Stimulated activated CD8-positive, alpha-beta memory T cell treated with anti-CD3 and anti-CD28 coated beads, Interleukin-12 subunit alpha, Interleukin-12 subunit beta, amount 100 ng/mL, for 24 hours (primary cell): ENCODE data around the gene TRMT61B.

Experiments used
- DNase-seq: peaks from one replicate; pipeline ENCODE4 v3.0.0-alpha.2; 2020; ENCODE audit errors: extremely low read depth

TRMT61B gene

GRCh38 chr2:28870146-28870891 is at the start of gene TRMT61B:
TRMT61B (minus strand) TSS chr2:28870309; CDS start chr2:28870277, 32 bp downstream.
- DNase-seq = peak; percentile 97

DNA sequence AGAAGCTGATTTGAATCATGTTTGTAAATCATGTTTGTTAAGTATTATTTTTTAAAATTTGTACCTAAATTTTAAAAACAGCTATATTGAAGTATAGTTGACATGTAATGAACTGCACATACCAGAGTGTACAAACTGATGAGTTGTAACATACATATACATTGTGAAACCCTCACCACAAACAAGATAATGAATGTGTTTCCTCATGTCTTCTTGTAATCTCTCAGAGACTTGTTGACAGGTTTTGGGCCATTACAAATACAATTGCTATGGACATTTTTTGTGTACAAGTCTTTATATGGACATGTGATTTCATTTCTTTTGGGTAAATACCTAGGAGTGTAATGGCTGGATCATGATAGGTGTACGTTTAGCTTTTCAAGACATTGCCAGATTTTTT is 45.8 kb upstream of the TRMT61B start:
- DNase-seq = no peak

GRCh38 chr2:28909655-28910353 is 39.7 kb upstream of the TRMT61B start:
- no peak for DNase-seq

- no peak for DNase-seq
Measured at GRCh38 chr2:28908172-28908571, 38.1 kb upstream of the TRMT61B start.

- DNase-seq = no peak
Measured at GRCh38 chr2:28906821-28907220, 36.7 kb upstream of the TRMT61B start.

- no peak for DNase-seq
Measured at GRCh38 chr2:28906376-28906775, 36.3 kb upstream of the TRMT61B start.

DNA sequence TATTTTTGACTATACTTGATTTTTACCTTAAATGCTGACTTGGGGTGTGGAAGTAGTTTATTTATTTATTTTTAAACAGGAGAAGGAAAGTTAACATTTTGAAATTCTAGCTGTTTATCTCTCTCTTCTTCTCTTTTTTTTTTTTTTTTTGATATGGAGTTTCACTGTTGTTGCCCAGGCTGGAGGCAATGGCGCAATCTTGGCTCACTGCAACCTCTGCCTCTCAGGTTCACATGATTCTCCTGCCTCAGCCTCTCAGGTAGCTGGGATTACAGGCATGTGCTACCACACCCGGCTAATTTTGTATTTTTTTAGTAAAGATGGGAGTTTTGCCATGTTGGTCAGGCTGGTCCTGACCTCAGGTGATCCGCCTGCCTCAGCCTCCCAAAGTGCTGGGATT is 35.4 kb upstream of the TRMT61B start:
- no peak for DNase-seq

DNA sequence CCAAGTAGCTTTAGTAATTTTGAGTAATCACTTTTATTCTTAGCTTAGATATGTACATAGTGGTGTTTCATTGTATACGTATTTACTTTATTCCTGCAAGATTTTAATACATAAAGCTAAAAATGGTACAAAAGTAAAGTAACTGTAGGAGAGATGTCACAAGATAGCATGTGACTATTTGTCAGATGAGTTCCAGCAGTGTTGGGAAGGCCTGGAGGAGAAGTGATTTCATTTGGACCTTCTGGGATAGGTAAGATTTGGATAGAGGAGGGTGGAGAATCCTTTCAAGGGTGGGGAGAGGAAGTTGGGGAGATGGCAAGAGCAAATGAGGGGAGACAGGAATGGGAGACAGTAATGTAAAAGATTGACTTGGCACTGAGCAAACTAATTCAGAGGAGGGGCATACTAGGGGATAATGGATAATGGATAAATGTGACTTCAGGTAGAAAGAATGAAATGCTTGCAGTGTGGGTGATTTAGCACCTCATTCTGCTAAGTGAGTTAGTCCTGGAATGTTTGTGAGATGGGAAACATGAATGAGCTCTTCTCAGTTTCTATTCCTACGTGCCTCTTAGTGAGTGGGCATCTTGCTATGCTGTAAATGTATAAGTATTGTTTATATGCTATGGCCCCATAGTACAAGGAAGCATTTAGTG is 34.8 kb upstream of the TRMT61B start:
- DNase-seq = no peak

GRCh38 chr2:28904295-28904694 is 34.2 kb upstream of the TRMT61B start:
- no peak for DNase-seq

DNA sequence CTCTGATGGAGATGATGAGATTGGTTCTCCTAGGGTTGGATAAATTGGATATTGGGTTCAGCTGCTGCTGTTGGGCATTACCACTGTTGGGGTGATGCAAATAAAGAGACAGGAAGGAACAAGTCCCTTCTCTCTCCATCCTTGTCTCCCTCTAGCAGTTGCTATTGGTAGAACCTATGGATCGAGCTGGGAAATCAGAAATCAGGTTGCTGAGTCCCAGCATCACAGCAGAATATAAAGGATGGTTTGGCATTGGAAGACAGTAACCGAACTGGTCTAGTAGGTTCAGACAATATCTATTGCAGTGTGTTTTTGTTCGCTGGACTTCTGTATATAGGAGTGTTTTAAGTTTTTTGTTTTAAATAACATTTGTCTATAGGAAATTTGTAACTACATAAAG is 32.5 kb upstream of the TRMT61B start:
- no peak for DNase-seq

- DNase-seq = no peak
Measured at GRCh38 chr2:28901841-28902240, 31.7 kb upstream of the TRMT61B start.

GRCh38 chr2:28901202-28901601 is 31.1 kb upstream of the TRMT61B start:
- DNase-seq = no peak

GRCh38 chr2:28898048-28898447 is 27.9 kb upstream of the TRMT61B start:
- DNase-seq = no peak

DNA sequence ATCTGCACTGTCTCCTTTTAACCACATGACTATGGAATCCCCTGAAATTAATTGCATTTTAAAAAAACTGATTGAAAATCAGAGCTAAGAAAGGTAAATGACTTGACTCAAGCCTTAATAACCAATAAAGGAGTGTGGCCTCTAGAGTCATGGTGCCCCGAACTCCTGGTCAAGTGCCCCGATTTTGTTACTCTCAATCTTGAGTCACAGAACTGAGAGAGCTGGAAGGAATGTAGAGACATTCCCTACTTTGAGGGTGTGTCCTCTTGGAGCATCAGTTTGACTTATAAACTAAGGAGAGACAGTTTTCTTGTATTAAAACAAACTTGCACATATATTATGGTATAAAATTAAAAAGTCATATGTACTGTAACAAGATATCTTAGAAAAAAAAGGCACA is 26.8 kb upstream of the TRMT61B start:
- no peak for DNase-seq

DNA sequence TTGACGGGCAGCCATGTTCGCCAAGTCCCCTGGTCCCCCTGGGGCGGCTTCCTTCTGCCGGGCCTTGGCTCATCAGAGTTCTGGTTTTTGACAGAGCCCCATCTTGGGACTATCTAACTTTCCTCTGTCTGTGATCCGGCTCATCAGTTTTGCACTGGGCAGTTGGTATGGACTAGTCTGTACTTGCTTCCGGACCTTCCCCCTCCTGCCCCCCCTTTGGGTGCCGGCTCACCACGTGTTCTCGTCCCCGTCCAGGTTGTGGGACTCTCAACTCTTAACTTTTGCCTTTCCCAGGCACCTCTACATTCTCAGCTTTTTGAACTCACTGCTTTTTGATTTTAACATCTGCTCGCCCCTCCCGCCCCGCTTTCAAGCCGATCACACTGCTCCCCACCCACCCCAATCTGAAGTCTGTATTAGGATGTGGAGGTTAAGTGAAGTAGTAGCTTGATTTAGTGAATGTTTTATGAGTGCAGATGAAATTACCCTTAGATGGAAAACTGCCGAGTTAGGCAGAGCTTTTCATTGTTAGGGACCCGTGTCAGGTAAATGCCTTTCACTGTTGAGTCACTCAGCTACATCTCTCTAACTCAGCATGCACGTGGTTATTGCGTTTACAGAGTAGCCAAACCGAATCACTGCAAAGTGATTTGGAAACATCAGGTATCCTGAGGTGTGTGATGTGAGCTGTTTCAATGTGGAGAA is 25.2 kb upstream of the TRMT61B start:
- DNase-seq = no peak

DNA sequence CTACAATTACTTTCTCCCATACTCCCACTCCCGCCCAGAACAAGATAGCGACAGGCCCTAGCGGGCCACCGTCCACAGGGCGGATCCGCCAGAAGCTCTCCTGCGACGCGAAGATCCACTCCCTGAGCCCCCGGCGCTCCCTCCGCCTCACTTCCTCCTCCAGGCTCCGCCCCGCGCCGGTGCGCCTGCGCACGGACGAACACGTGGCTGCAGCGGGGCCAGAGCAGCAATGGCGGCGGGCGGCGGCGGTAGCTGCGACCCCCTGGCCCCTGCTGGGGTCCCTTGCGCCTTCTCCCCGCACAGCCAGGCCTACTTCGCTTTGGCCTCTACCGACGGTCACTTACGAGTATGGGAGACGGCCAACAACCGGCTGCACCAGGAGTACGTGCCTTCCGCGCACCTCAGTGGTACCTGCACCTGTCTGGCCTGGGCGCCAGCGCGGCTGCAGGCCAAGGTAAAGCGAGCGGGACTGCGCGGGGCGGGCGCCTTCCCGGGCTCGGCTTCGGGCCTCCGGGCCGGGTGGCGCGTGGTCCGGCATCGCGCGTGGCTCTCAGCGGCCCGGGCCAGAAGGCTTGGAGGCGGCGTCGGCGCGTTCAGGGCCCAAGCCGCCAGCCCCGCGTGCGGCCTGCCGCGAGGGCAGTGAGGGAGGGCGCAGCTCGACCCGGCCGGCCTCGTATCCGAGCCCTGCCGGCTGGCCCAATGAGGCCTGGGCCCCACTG is 24.5 kb upstream of the TRMT61B start, which contains the start of gene WDR43:
Gene WDR43, plus strand, starts transcription at position 198 of the 719 bp plus-strand sequence. Its CDS starts 32 bp downstream, at position 230.
- peak; percentile 88 for DNase-seq

DNA sequence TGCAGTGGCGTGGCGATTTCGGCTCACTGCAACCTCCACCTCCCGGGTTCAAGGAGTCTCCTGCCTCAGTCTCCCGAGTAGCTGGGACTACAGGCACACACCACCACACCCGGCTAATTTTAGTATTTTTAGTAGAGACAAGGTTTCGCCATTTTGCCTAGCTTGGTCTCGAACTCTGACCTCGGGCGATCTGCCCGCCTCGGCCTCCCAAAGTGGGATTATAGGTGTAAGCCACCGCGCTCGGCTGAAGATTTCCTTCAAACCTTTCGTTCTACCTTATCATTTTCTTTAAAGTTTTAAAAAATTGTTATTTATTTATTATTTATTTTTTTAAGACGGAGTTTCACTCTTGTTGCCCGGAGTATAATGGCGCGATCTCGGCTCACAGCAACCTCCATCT is 23.4 kb upstream of the TRMT61B start:
- no peak for DNase-seq

DNA sequence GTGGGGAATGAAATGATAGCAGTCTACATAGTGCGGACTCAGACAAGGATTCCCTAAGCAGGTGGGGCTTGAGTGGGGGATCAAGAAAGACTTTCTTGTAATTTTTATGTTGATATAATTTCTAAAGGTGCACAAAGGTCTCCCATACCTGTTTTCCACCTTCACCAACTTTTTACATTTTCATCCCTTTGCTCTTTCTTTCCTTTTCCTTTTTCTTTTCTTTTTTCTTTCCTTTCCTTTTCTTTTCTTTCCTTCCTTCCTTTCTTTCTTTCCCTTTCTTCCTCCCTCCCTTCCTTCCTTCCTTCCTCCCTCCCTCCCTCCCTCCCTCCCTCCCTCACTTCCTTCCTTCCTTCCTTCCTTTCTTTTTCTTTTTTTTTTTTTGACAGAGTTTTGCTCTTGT is 10.1 kb upstream of the TRMT61B start:
- DNase-seq = no peak

- DNase-seq = no peak
Measured at GRCh38 chr2:28871620-28872019, 1.5 kb upstream of the TRMT61B start.

DNA sequence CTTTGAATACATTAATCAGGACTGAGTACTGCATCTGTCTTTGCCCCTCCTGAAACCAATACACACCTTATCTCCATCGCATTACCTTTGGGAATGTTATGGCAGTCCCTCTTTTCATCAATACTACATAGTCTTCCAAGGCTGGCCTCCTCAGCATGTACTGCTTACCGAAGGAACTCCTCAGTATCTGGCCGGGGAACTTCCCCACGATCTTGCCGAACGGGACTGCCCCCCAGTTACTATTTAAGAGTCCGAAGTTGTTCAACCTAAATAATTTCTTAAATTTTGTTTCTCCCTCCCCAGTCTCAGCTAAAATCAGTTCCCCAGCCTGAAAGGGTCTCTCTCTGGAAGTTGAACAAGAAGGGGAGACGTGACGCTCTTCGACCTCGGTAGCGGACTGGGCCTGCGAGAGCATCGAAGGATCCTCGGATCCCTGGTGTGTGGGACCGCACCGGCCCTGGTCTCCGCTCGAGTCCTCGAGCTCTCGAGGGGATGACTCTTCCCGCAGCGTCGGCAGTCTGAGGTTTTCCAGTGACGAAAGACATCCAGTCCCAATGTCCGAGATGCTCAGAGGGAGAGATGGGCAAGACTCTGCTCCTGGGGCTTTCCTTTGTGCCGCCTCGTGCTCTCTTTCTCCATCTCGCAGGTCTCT is 489 bp downstream of the TRMT61B start:
- DNase-seq = no peak

- DNase-seq = no peak
Measured at GRCh38 chr2:28868611-28869010, 1.5 kb downstream of the TRMT61B start.
